Stimulated activated CD4-positive, alpha-beta T cell treated with anti-CD3 and anti-CD28 coated beads, Interleukin-4, amount 100 ng/mL, for 1 hour (primary cell): ENCODE results near the gene HAUS1.
"Not testable (repeated sequence)": the region's sequence is repeated elsewhere in the genome, so short reads cannot be mapped to it uniquely, and the experiment has no call there.

ENCODE experiments used
- DNase-seq: peaks from one replicate; pipeline ENCODE4 v3.0.0-alpha.2; 2020

The HAUS1 gene, protein sequence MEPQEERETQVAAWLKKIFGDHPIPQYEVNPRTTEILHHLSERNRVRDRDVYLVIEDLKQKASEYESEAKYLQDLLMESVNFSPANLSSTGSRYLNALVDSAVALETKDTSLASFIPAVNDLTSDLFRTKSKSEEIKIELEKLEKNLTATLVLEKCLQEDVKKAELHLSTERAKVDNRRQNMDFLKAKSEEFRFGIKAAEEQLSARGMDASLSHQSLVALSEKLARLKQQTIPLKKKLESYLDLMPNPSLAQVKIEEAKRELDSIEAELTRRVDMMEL

DNA sequence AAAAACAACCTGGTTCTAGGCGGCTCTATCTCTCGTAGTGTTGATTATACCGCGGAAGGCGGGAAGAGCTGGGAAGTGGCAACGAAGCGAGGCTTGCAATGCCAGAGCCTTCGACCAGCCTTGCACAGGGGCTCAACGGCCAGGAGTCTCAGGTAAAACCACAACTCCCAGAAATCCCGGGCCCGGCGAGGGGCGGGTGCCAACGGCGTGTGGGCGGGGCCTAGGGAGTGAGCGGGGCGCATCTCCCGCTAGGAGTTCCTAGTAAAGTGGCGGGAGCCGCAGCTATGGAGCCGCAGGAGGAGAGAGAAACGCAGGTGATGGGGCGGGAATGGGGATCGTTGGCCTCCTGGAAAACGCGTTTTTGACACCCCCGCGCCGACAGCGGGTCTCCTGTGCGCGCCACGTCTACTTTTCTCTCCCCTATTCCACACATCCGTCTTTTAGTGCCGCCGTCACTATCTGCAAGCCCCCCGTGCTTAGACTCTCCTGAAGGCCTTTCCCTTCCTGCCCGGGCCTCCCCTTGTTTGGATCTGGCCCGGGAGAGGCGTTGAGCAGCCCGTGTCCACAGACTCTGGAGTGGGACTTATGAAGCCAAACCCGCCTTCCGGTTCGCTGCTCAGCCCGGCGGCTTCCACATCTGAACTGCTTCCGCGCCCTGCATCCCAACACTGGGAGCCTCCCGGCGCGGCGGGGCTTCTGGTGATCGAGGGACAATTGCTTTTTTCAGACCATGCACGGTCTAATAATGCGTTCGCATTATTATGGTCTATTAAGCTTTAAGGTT lies at the start of gene HAUS1:
Gene HAUS1 (plus strand): TSS at position 258 of the 784 bp plus-strand sequence. CDS start 27 bp downstream, at position 285.
- peak; percentile 87 for DNase-seq

DNA sequence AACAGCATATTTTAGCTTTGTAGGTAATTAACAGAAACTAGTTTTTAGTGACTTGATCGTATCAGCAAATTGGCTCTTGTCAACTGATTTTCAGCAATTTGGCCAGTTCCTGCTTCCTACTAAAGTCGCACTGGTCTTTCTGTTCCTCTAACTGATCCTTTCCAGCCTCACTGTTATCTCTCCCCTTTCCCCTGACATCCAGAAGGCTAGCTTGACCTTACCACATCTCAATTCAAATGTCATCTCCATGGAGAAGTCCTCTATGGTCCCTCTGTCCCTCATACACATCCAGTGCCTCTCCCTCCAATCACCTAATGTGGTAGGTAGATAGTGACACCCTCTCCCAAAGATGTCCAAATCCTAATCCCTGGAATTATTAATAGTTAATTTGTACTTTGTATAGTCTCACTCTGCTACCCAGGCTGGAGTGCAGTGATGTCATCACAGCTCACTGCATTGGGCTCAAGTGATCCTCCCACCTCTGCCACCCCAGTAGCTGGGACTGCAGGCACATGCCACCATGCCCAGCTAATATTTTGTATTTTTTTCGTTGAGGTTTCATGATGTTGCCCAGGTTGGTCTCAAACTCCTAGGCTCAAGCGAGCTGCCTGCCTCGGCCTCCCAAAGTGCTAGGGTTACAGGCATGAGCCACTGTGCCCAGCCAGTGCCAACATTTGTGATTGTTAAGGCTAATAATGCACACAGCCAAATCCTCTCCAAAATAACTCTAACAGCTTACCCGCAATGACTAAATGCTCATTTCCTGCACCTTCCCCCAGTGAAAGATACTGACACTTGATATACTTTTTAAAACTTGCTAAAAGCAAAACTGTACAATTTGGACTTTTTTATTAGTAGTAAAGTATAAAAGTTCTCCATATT lies 49.0 kb upstream of the HAUS1 start:
- no peak for DNase-seq

DNA sequence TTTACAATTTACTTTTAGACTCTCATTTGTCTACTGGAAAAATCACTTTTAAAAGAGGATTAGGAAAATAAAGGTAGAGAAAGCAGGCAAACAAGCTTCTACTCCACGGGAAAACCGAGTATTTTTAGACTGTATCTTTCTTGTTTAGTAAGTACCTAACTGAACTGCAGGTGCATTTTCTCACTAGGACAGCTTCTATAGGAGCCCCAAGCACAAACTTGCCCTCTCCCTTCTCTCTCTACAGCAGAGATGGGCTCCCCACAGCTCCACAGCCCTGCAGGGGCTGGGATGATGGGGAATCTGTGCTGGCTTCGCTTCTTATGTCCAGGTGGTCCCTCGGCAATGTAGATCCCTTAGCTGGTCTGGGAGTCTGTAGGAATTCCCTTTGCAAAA lies 48.4 kb upstream of the HAUS1 start:
- DNase-seq = no peak

DNA sequence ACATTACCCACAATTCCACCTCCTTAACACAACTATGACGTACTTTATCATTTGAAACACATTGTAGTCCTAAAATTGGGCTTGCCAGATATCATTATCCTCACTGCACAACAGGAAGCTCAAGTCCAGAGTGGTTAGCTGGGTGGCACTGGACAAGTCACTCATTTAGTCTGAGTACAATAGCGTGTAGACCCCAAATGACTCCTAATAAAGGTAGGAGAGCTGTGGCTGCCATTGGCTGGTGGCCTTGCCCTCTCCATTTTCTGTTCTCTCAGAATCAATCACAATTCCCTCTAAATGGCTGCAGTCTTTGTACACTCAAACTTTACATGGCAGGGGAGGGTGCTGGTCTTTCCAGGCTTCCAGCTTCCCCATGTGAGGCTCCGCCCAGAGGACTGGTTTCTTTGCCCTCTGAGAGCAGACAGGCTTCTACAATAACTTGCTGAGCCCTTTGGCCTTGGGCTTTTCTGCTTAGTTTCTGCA lies 43.8 kb upstream of the HAUS1 start:
- no peak for DNase-seq

DNA sequence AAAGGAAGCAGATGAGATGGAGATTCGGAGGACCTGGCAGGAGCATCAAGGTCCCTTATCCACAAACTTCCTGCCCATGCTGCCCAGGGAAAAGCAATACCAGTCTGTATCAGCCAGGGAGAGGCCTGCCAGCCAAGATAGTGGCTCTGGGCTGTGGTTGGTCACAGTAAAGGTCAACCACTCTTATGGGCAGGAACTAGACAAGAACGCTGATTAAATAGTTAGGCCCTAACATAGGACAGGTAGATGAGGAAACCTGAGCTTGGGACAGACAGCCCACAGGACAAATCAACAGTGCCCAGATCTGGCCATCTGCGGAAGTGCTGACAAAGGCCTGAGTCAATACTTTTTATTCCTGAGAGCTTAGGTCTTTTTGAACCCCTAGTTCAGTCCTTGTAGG lies 42.8 kb upstream of the HAUS1 start:
- no peak for DNase-seq

DNA sequence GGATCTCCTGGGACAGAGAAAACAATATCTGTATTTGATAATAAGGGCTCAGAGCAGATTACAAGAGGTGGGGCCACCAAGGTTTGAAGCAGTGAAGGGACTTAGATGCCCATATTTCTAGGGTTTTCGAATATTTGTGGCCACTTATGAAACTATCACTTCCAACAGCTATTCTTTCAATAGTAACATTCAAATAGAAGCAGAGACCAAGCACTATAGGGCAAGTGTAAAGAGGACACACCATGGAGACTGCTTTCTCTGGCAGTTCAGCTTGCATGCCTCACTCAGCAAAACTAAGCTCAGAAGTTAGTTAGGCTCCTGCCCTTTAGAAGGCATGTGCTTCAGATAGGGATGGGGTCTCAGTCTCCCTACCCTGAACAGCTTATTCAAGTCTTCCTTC lies 42.4 kb upstream of the HAUS1 start:
- DNase-seq = no peak

DNA sequence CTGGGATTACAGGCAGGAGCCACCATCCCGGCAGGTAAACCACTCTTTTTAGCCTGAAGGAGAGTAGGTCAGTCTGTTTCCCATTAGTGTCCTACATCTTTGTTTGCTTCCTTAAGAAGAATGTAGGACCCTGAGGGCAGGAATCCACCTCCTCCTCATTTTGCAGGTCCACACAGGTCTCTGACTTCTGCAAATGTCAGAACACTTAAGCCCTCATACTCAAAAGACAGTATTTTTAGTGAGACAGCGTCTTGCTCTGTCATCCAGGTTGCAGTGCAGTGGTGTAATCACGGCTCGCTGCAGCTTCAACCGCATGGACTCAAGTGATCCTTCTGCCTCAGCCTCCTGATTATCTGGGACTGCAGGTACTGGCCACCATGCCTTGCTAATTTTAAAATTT lies 41.4 kb upstream of the HAUS1 start:
- no peak for DNase-seq

DNA sequence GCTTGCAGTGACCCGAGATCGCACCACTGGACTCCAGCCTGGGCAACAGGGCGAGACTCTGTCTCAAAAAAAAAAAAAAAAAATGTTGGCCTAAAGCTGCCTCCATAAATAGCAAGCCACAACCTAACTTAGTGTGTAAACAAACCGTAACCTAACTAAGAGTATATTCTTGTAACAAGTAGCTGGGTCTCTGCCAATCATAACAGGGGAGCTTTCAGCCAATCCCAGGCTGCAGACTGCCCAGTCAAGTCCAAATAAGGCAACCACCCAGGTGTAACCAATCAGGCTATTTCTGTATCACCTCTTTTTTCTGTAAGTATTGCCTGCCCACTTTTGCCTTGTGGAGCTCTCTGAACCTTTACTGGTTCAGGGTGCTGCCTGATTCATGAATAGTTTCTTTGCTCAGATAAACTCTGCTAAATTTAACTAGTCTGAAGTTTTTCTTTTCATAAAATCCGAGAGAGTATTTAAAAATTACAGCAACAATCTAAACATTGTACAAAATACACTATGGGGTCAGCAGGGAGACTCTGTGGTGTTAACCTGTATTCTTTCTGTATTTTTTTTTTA lies 36.7 kb upstream of the HAUS1 start:
- DNase-seq = no peak

DNA sequence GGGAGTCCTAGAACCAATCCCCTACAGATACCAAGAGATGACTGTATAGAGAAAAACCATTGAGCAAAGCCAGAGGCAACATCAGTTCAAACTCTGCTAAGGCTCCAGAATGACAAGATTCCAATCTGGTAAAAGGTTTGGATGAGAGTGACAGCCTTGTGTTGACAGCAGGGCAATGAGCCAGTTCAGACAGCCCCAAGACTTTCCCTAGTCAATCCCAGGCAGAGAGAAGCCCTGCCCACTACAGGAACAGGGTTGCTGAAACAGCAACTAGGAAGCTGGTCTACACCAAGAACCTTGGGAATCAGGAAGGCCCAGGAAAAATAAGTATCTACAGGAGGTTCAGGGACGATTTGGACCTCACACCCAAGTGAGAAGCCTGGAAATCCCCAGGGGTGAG lies 35.4 kb upstream of the HAUS1 start:
- no peak for DNase-seq

DNA sequence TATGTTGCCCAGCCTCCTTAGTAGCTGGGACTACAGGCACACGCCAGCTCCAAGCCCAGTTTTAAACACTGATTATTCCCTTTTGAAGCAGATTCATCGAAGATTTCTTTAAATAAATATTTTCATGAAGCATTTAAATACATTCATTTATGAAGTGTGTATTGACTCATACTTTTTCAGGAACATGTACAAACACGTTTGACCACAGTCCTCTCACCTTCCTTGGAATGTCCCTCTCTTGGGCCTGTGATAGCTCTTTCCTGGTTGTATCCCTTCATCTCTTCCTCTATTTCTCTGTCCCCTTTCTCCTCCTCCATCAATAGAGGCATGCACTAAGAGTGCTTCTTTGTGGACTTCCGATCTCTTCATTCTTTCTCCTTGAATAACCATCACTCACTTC lies 34.7 kb upstream of the HAUS1 start:
- no peak for DNase-seq

DNA sequence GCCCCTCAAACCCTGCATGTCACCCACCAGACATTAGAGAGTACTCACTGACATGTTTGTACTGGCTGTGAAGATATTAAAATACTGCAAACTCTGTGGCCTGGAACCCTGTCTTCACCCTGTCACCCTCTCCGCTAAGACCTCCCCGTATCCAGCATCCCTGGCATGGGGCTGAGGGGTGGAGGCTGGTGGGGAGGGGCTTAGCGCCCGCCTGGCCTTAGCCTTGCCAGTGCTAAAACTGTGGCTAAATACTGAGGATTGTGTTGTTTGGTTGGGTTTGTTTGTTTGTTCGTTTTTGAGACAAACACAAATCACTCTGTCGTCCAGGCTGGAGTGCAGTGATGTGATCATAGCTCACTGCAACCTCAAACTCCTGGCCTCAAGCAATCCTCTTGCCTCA lies 34.0 kb upstream of the HAUS1 start:
- DNase-seq = no peak

DNA sequence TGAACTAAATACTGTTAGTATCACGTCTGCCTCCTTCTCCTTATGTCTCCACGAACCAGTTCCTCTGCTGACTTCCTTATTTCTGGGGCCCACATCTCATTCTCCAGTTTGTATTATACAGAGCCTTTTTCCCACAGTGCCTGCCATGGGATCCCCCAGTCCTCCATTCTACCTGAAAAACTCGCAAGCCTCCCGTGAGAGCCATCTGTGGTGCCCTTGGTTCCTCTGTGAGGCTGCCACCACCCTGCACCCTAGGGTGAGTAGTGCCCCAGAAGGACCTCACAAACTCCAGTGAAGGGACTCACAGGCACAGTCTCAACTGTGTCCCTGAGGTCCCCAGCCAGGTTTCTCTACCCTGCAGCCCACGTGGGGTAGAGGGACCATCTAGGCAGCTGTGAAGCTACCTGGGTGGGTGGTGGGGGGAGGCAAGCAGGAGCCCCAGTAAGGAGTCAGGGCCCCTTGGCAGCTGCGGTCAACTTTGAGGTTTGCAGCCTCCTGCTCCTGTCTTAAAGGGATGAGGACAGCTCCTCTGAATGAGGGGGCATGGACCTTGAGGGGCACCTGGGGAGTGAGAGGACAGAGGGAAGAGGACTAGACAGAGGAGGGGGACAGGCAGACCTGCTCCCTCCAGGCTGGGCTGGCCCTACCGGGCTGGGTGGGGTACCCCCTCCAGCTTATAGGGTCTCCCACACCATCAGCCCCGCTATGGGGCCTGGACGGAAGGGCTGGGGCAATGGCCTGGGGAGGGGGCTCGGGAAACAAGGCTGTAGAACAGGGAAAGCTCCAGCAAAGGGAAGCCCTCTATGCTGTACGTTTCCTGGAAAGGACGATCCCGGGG lies 33.2 kb upstream of the HAUS1 start:
- peak; percentile 17 for DNase-seq

DNA sequence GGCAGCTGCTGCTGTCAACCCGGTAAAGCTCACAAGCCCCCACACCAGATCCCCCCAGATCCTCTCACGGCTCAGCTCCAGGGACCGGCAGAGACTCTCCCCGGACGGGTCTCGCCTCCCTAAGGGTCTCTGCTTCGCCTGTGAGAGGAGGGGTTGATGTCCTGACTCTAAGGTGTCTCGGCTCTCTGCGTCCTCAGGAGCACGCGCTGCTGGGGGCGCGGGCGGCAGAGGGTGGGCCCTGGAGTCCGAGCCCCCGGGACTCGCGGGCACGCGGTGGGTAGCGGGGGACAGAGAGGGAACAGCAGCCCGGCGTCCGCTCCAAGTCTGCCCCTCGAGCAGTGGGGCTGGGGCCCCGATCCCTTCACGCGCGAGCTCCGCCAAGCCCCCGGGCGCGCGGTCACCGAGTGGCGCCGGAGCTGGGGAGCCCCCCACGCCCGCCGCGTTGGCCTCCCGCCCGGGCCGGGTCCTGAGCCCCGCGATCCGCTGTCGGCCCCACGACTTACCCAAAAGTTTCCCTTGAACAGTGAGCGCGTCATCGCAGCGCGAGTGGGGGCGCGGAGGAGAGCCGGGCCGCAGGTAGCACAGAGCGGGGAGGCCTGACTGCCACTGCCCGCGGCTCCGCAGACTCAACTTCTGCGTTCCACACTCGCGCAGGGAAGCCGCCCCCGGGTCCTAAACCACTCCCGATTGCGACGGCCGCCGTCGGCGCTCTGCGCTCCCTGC lies 32.4 kb upstream of the HAUS1 start, which contains the start of gene PSTPIP2:
Gene PSTPIP2 (minus strand): TSS at position 608 of the 723 bp plus-strand sequence. CDS start 72 bp downstream, at position 536.
- DNase-seq = peak; percentile 72

DNA sequence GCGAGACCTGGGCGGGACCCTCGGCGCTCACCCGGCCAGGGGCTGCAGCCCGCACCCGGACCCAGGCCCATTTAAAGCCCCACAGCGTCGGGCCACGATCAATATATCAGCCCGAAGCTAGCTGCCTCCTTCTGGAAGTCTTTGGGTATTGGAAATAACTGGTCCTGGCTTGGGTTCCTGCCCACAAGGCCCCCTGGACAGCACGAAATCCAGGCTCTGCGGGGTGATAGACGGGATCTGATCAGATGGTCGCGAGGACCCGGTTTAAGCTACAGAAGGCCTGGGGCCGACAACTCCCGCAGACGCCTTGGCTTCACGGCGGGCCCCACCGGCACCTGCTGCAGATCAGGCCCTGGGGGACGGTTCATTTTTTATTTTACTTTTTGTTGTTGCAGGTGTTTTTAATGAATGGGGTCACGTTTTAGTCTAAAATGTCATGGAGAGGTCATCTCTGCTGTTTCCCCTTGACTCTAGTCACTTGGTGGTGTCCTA lies 31.8 kb upstream of the HAUS1 start:
- DNase-seq = no peak

DNA sequence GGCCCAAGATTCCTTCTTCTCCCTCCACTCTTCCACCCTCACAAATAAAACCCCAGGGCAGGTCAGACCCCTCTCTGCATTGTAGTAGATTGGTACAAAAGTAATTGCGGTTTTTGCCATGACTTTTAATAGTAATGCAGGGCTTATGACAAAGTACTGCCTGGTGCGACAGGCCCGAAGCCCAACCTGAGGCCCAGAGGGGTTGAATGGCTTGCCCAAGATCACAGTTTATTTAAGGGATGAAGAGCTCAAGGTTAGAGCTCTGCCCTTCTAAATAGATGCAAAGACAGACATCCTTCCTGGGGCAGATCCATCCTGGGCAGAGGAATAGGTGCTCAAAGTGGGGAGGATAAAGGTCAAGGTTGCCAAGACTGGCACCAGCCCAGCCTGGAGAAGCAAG lies 31.2 kb upstream of the HAUS1 start:
- DNase-seq = no peak

DNA sequence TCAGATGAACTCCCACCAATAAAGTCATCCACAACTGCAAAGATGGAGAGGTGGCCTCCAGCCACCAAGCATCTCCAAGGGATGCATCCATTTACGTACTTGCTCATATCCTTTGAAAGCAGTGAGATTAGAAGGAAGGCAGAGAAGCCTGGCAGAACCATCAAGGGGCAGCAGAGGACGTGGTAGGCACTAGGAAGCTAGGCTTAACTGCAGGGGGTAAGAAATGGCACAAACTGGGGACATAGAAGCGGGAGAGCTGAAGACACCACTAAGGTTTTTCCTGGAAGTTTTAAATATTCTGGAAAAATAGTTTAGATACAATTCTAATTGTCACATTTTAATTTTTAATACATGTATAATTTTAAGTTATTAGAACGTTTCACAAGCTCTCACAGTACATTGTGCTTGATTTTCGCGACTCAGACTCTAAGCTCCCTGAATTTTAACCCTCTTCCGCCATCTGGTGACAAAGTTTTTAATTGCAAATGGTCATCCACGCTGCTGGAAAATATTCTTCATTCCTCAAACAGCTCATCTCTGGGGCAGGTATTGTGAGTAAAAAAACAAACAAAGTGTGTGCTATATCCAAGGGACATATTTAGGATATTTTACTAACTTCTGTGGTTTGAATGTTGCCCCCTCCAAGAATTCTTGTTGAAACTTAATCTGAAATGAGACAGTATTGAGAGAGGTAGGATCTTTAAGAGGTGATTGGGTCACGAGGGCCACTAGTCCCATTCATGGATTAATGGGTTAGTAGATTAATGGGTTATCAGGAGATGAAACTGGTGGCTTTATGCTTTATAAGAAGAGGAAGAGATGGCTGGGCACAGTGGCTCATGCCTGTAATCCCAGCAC lies 30.5 kb upstream of the HAUS1 start:
- DNase-seq = no peak

DNA sequence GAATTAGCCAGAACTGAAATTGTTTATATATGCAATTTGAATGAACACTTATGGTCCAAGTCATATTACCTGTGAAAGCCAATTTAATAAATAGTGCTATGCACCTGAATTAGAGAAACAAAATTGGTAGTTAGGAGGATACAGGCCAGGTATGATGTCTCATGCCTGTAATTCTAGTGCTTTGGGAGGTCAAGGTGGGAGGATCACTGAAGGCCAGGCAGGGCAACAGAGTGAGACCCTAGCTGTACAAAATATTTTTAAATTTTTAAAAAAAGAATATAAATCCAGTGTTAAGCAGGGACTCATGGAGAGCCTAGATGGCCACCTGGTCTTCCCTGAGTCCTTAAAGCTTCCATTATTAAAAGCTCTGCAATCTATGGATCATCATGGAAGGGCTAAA lies 24.8 kb upstream of the HAUS1 start:
- DNase-seq = no peak

DNA sequence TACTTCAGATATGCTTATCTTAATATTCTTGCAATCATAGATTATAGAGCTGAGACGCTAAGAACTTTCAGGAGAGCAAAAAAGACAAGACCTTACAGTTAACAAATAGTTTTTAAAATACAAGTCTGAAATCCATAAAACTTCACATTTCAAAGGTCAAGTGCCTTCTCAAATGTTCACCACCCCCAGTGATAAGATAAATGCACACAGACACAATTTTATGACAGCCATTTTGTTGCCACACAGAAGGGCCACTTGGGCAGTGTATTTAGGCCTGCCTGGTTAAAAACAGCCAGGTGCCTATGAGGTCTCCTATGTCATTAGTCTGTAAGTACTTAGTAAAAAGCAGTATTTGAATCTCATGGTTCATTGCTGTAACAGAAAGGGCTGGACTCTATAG lies 24.0 kb upstream of the HAUS1 start:
- DNase-seq = no peak

DNA sequence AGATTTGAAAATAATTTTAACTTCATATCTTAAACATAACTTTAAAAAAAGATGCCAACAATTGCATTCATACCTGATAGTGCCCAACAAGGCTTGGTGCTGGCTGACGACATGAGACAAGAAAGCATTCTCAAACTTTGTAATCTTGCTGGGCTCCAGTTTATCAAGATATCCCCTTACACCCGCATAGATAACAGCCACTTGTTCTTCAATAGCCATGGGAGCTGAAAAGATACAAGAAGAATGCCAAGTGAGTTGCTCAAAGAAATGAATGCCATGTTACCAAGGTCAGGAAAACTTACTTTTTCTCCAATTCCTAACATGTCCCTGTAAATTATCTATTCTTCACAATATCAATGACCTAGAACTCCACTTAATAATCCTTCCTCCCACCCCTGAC lies 19.8 kb upstream of the HAUS1 start:
- DNase-seq = no peak

DNA sequence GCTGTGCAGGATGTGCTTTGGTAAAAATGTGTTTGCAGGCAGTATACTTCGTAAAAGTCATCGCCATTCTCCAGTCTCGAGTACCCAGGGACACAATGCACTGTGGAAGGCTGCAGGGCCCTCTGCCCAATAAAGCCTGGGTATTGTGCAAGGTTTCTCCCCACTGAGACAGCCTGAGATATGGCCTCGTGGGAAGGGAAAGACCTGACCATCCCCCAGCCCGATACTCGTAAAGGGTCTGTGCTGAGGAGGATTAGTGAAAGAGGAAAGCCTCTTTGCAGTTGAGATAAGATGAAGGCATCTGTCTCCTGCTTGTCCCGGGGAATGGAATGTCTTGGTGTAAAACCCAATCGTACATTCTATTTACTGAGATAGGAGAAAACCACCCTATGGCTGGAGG lies 15.7 kb upstream of the HAUS1 start:
- DNase-seq = not testable (repeated sequence)
